Activated CD4-positive, alpha-beta memory T cell treated with anti-CD3 and anti-CD28 coated beads for 36 hours (primary cell): ENCODE results near the gene IDUA. TPM values are rescaled to one million over a fixed set of nuclear protein-coding genes. Genes with fewer than 3 reads are reported as not detected.
"Not testable (repeated sequence)": the region's sequence is repeated elsewhere in the genome, so short reads cannot be mapped to it uniquely, and the experiment has no call there.

Experiments used
- CTCF ChIA-PET: fragments of 350-600 bp; sonication (Branson Sonifier 250); formaldehyde crosslinking; loops from one replicate; lab custom pipeline; 2021; ENCODE audit warnings: antibody characterized with exemption, inconsistent platforms; lab: Charles Lee
- POLR2A ChIA-PET: fragments of 350-600 bp; sonication (Branson Sonifier 250); formaldehyde crosslinking; loops from one replicate; lab custom pipeline; 2021; ENCODE audit warnings: antibody characterized with exemption; lab: Charles Lee
- DNase-seq: peaks from one replicate; pipeline ENCODE4 v3.0.0-alpha.2; 2020
- H3K27ac Mint-ChIP-seq: one replicate; pipeline ENCODE4 v1.8.0; 2021; ENCODE audit warnings: mixed read lengths
- H3K27me3 Mint-ChIP-seq: one replicate; pipeline ENCODE4 v1.8.0; 2021; ENCODE audit warnings: mixed read lengths
- H3K36me3 Mint-ChIP-seq: one replicate; pipeline ENCODE4 v1.8.0; 2021; ENCODE audit warnings: mixed read lengths
- H3K4me1 Mint-ChIP-seq: one replicate; pipeline ENCODE4 v1.8.0; 2021; ENCODE audit warnings: low read depth, mixed read lengths
- H3K4me3 Mint-ChIP-seq: one replicate; pipeline ENCODE4 v1.8.0; 2021; ENCODE audit warnings: mild to moderate bottlenecking, mixed read lengths
- H3K9me3 Mint-ChIP-seq: one replicate; pipeline ENCODE4 v1.8.0; 2021; ENCODE audit warnings: mixed read lengths
- intact Hi-C: fragments of 100-400 bp; cut with micrococcal nuclease; formaldehyde crosslinking; loops from one replicate; pipeline ENCODE4 v1.15.1; 2023
- total RNA-seq, 2 experiments: library from RNA; stranded (reverse); gene quantifications; one replicate each; pipeline ENCODE4 v1.2.3, GENCODE V29; 2021

Gene IDUA
- total RNA-seq: 10 to 100 TPM in 1 of 2 experiments, 1 to 10 TPM in 1; 9.0 to 10.1 TPM

- Mint-ChIP-seq H3K27me3 (no peaks in the 10 kb centered on the region), H3K4me1 (peaks cover 21% of the 10 kb centered on the region), H3K4me3 (peak within 1 kb of the TSS; percentile 88), H3K27ac (peak within 1 kb of the TSS; percentile 72), H3K9me3 (no peaks in the 10 kb centered on the region), H3K36me3 (no peaks in the 10 kb centered on the region)
- peak; percentile 92 for DNase-seq
- intact Hi-C loops: loop anchor here (1.0 to 2.0 kb wide), 4 partner anchors 14 to 244 kb away; partner anchors contain the start of genes DGKQ, GAK and TMEM175
- ChIA-PET POLR2A (interaction anchor here (1.2 to 1.4 kb wide), 2 partner anchors 23 to 55 kb away, joined by 3 to 5 read pairs; partner anchors contain the start of genes GAK and TMEM175), CTCF (interaction anchor here (0.7 to 2.8 kb wide), 8 partner anchors 56 to 280 kb away, joined by 3 to 25 read pairs (median 4); partner anchors contain the start of genes GAK and TMEM175)
Observed at GRCh38 chr4:986879-987623, at the start of gene IDUA. IDUA (plus strand) TSS chr4:987044; CDS start chr4:987085, 41 bp downstream.

GRCh38 chr4:939508-939907, 47.3 kb upstream of the IDUA start:
- H3K4me1 Mint-ChIP-seq, H3K27me3 Mint-ChIP-seq, H3K36me3 Mint-ChIP-seq, POLR2A ChIA-PET, CTCF ChIA-PET, intact Hi-C loops, H3K4me3 Mint-ChIP-seq, H3K9me3 Mint-ChIP-seq, DNase-seq, H3K27ac Mint-ChIP-seq: not testable (repeated sequence)

GRCh38 chr4:945274-946102, 41.4 kb upstream of the IDUA start:
- ChIA-PET CTCF (interaction anchor here (0.6 kb wide), 1 partner anchor 368 kb away, joined by 3 read pairs; no protein-coding TSS in a partner anchor), POLR2A (no interaction called here)
- intact Hi-C loops: no loop called here
- Mint-ChIP-seq H3K27ac (no peak overlapping the region), H3K9me3 (no peaks in the 10 kb centered on the region), H3K27me3 (no peaks in the 10 kb centered on the region), H3K4me3 (no peak overlapping the region), H3K36me3 (no peaks in the 10 kb centered on the region), H3K4me1 (no peaks in the 10 kb centered on the region)
- no peak for DNase-seq

GRCh38 chr4:946103-946450, 40.8 kb upstream of the IDUA start:
- POLR2A ChIA-PET: no interaction called here
- CTCF ChIA-PET: no interaction called here
- H3K27me3 Mint-ChIP-seq: no peaks in the 10 kb centered on the region
- H3K36me3 Mint-ChIP-seq: no peaks in the 10 kb centered on the region
- H3K4me3 Mint-ChIP-seq: no peak overlapping the region
- intact Hi-C loops: no loop called here
- H3K27ac Mint-ChIP-seq: no peak overlapping the region
- H3K4me1 Mint-ChIP-seq: no peaks in the 10 kb centered on the region
- no peaks in the 10 kb centered on the region for H3K9me3 Mint-ChIP-seq
- DNase-seq: no peak

- Mint-ChIP-seq H3K9me3 (no peaks in the 10 kb centered on the region), H3K4me1 (no peaks in the 10 kb centered on the region), H3K27me3 (no peaks in the 10 kb centered on the region), H3K4me3 (no peak overlapping the region), H3K27ac (no peak overlapping the region), H3K36me3 (no peaks in the 10 kb centered on the region)
- POLR2A ChIA-PET: no interaction called here
- CTCF ChIA-PET: no interaction called here
- intact Hi-C loops: no loop called here
- no peak for DNase-seq
Observed at GRCh38 chr4:946517-947471, 40.0 kb upstream of the IDUA start.

GRCh38 chr4:947491-947971, 39.3 kb upstream of the IDUA start:
- no peaks in the 10 kb centered on the region for H3K4me1 Mint-ChIP-seq
- CTCF ChIA-PET: no interaction called here
- H3K9me3 Mint-ChIP-seq: no peaks in the 10 kb centered on the region

GRCh38 chr4:948101-948935, 38.5 kb upstream of the IDUA start:
- Mint-ChIP-seq H3K27ac (no peak overlapping the region), H3K27me3 (no peaks in the 10 kb centered on the region), H3K36me3 (peaks cover 1% of the 10 kb centered on the region), H3K9me3 (no peaks in the 10 kb centered on the region), H3K4me1 (no peaks in the 10 kb centered on the region), H3K4me3 (no peak overlapping the region)
- no peak for DNase-seq
- CTCF ChIA-PET: interaction anchor here (1.9 kb wide), 1 partner anchor 206 kb away, joined by 4 read pairs; no protein-coding TSS in a partner anchor
- POLR2A ChIA-PET: no interaction called here
- intact Hi-C loops: no loop called here

More at GRCh38 chr4:947491-947971, 39.3 kb upstream of the IDUA start:
- no peak overlapping the region for H3K27ac Mint-ChIP-seq
- intact Hi-C loops: no loop called here
- DNase-seq: no peak
- no peaks in the 10 kb centered on the region for H3K27me3 Mint-ChIP-seq
- H3K36me3 Mint-ChIP-seq: no peaks in the 10 kb centered on the region
- H3K4me3 Mint-ChIP-seq: no peak overlapping the region
- POLR2A ChIA-PET: no interaction called here

- CTCF ChIA-PET: interaction anchor here (1.9 kb wide), 1 partner anchor 207 kb away, joined by 4 read pairs; no protein-coding TSS in a partner anchor
Observed at GRCh38 chr4:948936-949300, 37.9 kb upstream of the IDUA start.

GRCh38 chr4:949656-950055, 37.2 kb upstream of the IDUA start:
- H3K27me3 Mint-ChIP-seq: no peaks in the 10 kb centered on the region
- H3K9me3 Mint-ChIP-seq: no peaks in the 10 kb centered on the region
- H3K36me3 Mint-ChIP-seq: peaks cover 4% of the 10 kb centered on the region
- intact Hi-C loops: no loop called here
- no peak overlapping the region for H3K4me3 Mint-ChIP-seq
- ChIA-PET CTCF (interaction anchor here (1.9 kb wide), 1 partner anchor 207 kb away, joined by 4 read pairs; no protein-coding TSS in a partner anchor), POLR2A (no interaction called here)
- H3K27ac Mint-ChIP-seq: no peak overlapping the region
- no peak for DNase-seq
- no peaks in the 10 kb centered on the region for H3K4me1 Mint-ChIP-seq

More at GRCh38 chr4:948936-949300, 37.9 kb upstream of the IDUA start:
- Mint-ChIP-seq H3K9me3 (no peaks in the 10 kb centered on the region), H3K27me3 (no peaks in the 10 kb centered on the region), H3K4me1 (no peaks in the 10 kb centered on the region), H3K27ac (no peak overlapping the region), H3K4me3 (no peak overlapping the region), H3K36me3 (peaks cover 2% of the 10 kb centered on the region)
- DNase-seq: no peak
- POLR2A ChIA-PET: no interaction called here
- intact Hi-C loops: no loop called here

- Mint-ChIP-seq H3K27me3 (no peaks in the 10 kb centered on the region), H3K36me3 (peaks cover 6% of the 10 kb centered on the region), H3K4me3 (no peak overlapping the region), H3K9me3 (no peaks in the 10 kb centered on the region), H3K4me1 (no peaks in the 10 kb centered on the region), H3K27ac (no peak overlapping the region)
- CTCF ChIA-PET: no interaction called here
- intact Hi-C loops: no loop called here
- POLR2A ChIA-PET: no interaction called here
- peak; percentile 6 for DNase-seq
Observed at GRCh38 chr4:950136-951020, 36.5 kb upstream of the IDUA start.
